ENCODE results near the gene OR2H1.

Gene OR2H1

DNA sequence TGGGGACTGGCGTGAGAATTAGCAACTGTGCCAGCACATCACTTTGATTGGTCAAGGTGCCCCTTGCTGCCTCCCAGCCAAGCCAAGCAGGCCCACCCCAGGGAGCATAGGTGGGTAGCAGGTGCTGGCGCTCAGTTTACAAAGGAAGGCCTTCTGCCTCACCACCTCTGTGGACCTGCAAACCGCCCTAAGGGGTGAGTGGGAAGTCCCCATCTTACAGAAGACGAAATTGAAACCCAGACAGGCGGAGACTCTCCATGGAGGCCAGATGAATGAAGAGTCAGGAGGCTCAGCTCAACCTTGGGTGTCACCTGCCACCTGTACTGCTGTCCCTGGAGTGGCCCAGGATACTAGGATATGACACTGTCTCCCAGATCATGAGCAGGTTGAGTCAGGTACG, 52.3 kb downstream of the OR2H1 start:
- Mint-ChIP-seq H3K36me3 (no peaks in the 10 kb centered on the region), H3K27ac (no peak overlapping the region), H3K27me3 (peaks cover 14 to 35% of the 10 kb centered on the region in 2 donors), H3K9me3 (no peaks in the 10 kb centered on the region), H3K4me3 (no peak overlapping the region), H3K4me1 (no peaks in the 10 kb centered on the region)
- DNase-seq, result no peak
- ATAC-seq (replicated peaks), result peak in 1 of 2 donors; percentile 51

DNA sequence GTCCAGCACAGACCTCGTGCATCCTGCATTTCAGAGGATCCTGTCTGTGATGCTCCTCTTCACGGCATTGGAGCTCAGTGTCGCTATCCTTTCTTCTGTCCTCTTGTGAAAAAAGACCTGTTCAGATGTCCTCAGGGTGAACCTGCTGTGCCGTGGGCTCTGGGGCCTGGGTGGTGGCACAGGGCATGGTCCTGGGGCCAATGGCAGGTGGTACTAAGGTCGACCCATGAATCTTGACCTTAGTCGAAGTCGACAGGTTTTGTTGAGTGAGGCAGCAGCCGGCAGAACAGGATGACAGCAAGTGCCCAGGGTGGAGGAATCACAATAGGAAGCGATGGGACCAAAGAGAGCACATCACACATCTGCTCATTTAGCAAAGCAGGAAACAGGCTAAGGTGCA, 52.8 kb downstream of the OR2H1 start:
- H3K27me3 Mint-ChIP-seq, result peaks cover 16 to 38% of the 10 kb centered on the region in 2 donors
- H3K4me1 Mint-ChIP-seq, result no peaks in the 10 kb centered on the region
- H3K4me3 Mint-ChIP-seq, result no peak overlapping the region
- H3K36me3 Mint-ChIP-seq, result no peaks in the 10 kb centered on the region
- H3K9me3 Mint-ChIP-seq, result no peaks in the 10 kb centered on the region
- ATAC-seq (replicated peaks) (no peak), DNase-seq (no peak)
- no peak overlapping the region for H3K27ac Mint-ChIP-seq

DNA sequence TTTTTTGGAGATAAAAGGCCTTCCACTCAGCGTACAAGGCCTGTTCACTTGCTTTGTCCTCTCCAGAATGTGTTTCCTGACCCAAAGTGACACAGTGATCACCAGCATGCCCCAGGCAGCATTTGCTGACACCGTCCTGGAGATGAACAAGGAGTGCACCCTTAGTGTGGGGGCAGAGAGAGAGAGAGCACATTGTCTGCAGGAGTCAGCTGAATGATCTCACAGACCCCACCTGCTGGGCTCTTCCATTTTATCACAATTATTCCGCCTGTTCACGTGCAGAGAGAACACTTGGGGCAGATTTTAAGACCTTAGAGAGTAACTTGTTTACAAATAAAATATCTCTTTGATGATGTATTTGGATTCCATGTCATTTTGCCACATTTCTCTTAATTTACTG, 53.2 kb downstream of the OR2H1 start:
- peaks cover 21 to 43% of the 10 kb centered on the region in 2 donors for H3K27me3 Mint-ChIP-seq
- H3K27ac Mint-ChIP-seq, result no peak overlapping the region

DNA sequence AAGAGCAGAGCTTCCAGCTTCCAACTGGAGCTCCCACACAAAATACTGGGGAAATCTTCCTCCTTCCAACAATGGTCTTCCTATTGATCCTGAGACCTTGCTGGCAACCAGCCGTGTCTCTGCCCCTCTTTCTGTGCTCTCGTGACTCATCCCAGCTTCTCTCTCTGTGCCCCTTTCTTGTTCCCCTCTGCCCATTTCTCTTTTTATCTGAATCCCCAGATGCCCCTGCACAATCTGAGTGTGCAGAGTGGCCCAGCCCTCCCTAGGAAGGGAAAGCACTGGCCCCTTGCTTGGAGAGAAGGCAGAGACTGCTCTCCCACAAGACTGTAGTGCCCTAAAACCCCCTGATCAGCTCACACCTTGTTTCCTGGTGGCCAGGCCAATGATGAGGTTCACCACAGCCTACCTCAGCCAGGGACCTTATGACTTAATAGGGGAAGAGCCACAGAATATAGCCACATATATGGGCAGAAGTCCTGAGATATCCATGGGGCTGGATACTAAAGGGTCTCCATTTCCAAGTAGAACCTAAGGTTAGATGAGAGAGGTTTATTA, 53.9 kb downstream of the OR2H1 start:
- Mint-ChIP-seq H3K27ac (no peak overlapping the region), H3K27me3 (peaks cover 21 to 38% of the 10 kb centered on the region in 2 donors), H3K4me1 (no peaks in the 10 kb centered on the region), H3K4me3 (no peak overlapping the region), H3K36me3 (no peaks in the 10 kb centered on the region), H3K9me3 (no peaks in the 10 kb centered on the region)
- no peak for DNase-seq
- ATAC-seq (replicated peaks), result no peak

More for the DNA sequence above, 53.2 kb downstream of the OR2H1 start:
- Mint-ChIP-seq H3K4me1 (no peaks in the 10 kb centered on the region), H3K4me3 (no peak overlapping the region), H3K9me3 (no peaks in the 10 kb centered on the region), H3K36me3 (no peaks in the 10 kb centered on the region)
- ATAC-seq (replicated peaks), result no peak
- DNase-seq, result no peak
